ENCODE data around the gene DNAJC7.

DNA sequence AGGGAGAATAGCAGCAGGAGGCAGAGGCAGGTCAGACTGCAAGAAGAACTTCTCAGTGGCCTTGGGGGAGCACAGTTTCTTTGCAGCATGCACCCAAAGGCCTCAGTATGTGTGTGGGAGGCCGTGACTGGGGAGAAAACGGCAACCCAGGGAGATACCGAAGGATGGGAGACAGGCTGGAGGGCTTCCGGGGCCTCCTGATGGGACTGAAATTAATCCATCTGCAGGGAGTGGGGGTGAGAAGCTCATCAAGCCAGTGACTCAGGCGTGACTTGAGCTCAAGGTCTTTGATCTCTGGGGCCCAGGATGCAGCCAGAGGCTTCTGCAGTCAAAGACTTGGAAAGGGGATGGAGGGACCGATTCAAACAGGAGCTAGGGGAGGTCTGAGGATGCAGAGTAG lies 38.3 kb upstream of the DNAJC7 start:
- TF ChIP-seq, protein P1, sequence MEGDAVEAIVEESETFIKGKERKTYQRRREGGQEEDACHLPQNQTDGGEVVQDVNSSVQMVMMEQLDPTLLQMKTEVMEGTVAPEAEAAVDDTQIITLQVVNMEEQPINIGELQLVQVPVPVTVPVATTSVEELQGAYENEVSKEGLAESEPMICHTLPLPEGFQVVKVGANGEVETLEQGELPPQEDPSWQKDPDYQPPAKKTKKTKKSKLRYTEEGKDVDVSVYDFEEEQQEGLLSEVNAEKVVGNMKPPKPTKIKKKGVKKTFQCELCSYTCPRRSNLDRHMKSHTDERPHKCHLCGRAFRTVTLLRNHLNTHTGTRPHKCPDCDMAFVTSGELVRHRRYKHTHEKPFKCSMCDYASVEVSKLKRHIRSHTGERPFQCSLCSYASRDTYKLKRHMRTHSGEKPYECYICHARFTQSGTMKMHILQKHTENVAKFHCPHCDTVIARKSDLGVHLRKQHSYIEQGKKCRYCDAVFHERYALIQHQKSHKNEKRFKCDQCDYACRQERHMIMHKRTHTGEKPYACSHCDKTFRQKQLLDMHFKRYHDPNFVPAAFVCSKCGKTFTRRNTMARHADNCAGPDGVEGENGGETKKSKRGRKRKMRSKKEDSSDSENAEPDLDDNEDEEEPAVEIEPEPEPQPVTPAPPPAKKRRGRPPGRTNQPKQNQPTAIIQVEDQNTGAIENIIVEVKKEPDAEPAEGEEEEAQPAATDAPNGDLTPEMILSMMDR (IDR thresholded peaks at IDR 0.05; ENCODE audit: insufficient read depth, low read length): no peak
- no peak for TF ChIP-seq POLR2AphosphoS5 (IDR thresholded peaks at IDR 0.05; ENCODE audit: low read depth)
- TF ChIP-seq, protein P2, sequence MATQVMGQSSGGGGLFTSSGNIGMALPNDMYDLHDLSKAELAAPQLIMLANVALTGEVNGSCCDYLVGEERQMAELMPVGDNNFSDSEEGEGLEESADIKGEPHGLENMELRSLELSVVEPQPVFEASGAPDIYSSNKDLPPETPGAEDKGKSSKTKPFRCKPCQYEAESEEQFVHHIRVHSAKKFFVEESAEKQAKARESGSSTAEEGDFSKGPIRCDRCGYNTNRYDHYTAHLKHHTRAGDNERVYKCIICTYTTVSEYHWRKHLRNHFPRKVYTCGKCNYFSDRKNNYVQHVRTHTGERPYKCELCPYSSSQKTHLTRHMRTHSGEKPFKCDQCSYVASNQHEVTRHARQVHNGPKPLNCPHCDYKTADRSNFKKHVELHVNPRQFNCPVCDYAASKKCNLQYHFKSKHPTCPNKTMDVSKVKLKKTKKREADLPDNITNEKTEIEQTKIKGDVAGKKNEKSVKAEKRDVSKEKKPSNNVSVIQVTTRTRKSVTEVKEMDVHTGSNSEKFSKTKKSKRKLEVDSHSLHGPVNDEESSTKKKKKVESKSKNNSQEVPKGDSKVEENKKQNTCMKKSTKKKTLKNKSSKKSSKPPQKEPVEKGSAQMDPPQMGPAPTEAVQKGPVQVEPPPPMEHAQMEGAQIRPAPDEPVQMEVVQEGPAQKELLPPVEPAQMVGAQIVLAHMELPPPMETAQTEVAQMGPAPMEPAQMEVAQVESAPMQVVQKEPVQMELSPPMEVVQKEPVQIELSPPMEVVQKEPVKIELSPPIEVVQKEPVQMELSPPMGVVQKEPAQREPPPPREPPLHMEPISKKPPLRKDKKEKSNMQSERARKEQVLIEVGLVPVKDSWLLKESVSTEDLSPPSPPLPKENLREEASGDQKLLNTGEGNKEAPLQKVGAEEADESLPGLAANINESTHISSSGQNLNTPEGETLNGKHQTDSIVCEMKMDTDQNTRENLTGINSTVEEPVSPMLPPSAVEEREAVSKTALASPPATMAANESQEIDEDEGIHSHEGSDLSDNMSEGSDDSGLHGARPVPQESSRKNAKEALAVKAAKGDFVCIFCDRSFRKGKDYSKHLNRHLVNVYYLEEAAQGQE (IDR thresholded peaks at IDR 0.05; ENCODE audit: insufficient replicate concordance, low read depth): no peak
- no peak for TF ChIP-seq GABPA (IDR thresholded peaks at IDR 0.05; ENCODE audit: low read depth)
- no peak for TF ChIP-seq SPI1 (IDR thresholded peaks at IDR 0.05; ENCODE audit: borderline replicate concordance, low read depth)

Measured in HL-60 (cell line).